K562 (cell line): ENCODE results near the gene FMN2. TPM values are rescaled to one million over a fixed set of nuclear protein-coding genes. Genes with fewer than 3 reads are reported as not detected.

ENCODE experiments used
- AFF4 ChIP-seq: sonication (generic); formaldehyde crosslinking; IDR thresholded peaks from 2 replicates; pipeline ENCODE4 v1.8.0; 2023; ENCODE audit warnings: mild to moderate bottlenecking, missing genetic modification reagents
- BDP1 ChIP-seq: IDR thresholded peaks from 3 replicates; pipeline ENCODE4 v1.6.1; 2011; ENCODE audit not compliant: insufficient read length, insufficient read depth
- FOXP4 ChIP-seq: sonication (generic); formaldehyde crosslinking; IDR thresholded peaks from 2 replicates; pipeline ENCODE4 v1.8.0; 2022; ENCODE audit warnings: mild to moderate bottlenecking, missing genetic modification reagents, borderline replicate concordance
- KLF10 ChIP-seq: fragments of 250-450 bp; sonication (Bioruptor Pico); IDR thresholded peaks from 2 replicates; pipeline ENCODE4 v1.6.1; 2021; ENCODE audit warnings: matching md5 sums
- MAFG ChIP-seq: fragments of 450-650 bp; conservative IDR thresholded peaks from 2 replicates; pipeline ENCODE4 v1.6.1; 2016; ENCODE audit warnings: missing genetic modification characterization, missing compliant biosample characterization
- NFE2 ChIP-seq: IDR thresholded peaks from 2 replicates; pipeline ENCODE4 v1.6.1; 2014; ENCODE audit warnings: antibody characterized with exemption, low read depth
- POLR2H ChIP-seq: IDR thresholded peaks from 2 replicates; pipeline ENCODE4 v1.6.1; 2016; ENCODE audit warnings: missing genetic modification characterization, low read depth, mild to moderate bottlenecking, control low read depth, missing compliant biosample characterization, moderate library complexity
- SMARCA5 ChIP-seq: fragments of 450-650 bp; IDR thresholded peaks from 2 replicates; pipeline ENCODE4 v1.6.1; 2016
- SOX6 ChIP-seq: fragments of 450-650 bp; IDR thresholded peaks from 2 replicates; pipeline ENCODE4 v1.6.1; 2014; ENCODE audit warnings: mild to moderate bottlenecking
- TAL1 ChIP-seq: fragments of 450-650 bp; IDR thresholded peaks from 2 replicates; pipeline ENCODE4 v1.6.1; 2016; ENCODE audit warnings: mild to moderate bottlenecking
- ZBTB34 ChIP-seq: fragments of 250-450 bp; sonication (Bioruptor Pico); IDR thresholded peaks from 2 replicates; pipeline ENCODE4 v1.8.0; 2021; ENCODE audit warnings: mild to moderate bottlenecking, moderate library complexity
- ZC3H11A ChIP-seq: IDR thresholded peaks from 2 replicates; pipeline ENCODE4 v1.6.1; 2012; ENCODE audit warnings: low read depth, low read length, improper control_type of control experiment
- ZFP30 ChIP-seq: fragments of 250-450 bp; sonication (Bioruptor Pico); IDR thresholded peaks from 2 replicates; pipeline ENCODE4 v1.8.0; 2022; ENCODE audit warnings: moderate library complexity, mild to moderate bottlenecking, inconsistent platforms, borderline replicate concordance
- ZNF184 ChIP-seq: sonication (generic); formaldehyde crosslinking; IDR thresholded peaks from 2 replicates; pipeline ENCODE4 v1.5.0; 2020; ENCODE audit warnings: missing genetic modification reagents
- ZNF282 ChIP-seq: sonication (generic); formaldehyde crosslinking; IDR thresholded peaks from 2 replicates; pipeline ENCODE4 v1.8.1; 2023; ENCODE audit warnings: missing genetic modification reagents
- ZNF449 ChIP-seq: fragments of 250-450 bp; sonication (Bioruptor Pico); IDR thresholded peaks from 2 replicates; pipeline ENCODE4 v1.8.0; 2022; ENCODE audit warnings: moderate library complexity, mild to moderate bottlenecking, inconsistent platforms
- ZNF589 ChIP-seq: fragments of 200-800 bp; sonication (Bioruptor generic); IDR thresholded peaks from 2 replicates; pipeline ENCODE4 v1.6.1; 2016; ENCODE audit warnings: low read depth, missing genetic modification characterization, missing compliant biosample characterization
- ZNF639 ChIP-seq, 2 experiments: fragments of 200-800 bp in 1 of 2; sonication (Bioruptor generic) in 1 of 2; sonication (generic) in 1 of 2; formaldehyde crosslinking in 1 of 2; IDR thresholded peaks in 1 of 2; conservative IDR thresholded peaks in 1 of 2; 2 replicates each; pipeline versions ENCODE4 v1.5.0 to v1.6.1; 2016 to 2020; ENCODE audit warnings: missing compliant biosample characterization in 1 of 2, missing genetic modification characterization in 1 of 2, missing genetic modification reagents in 1 of 2
- polyA plus RNA-seq, 8 experiments: library from polyadenylated mRNA; depleted of rRNA in 4 of 8; stranded (reverse) in 5 of 8; unstranded in 3 of 8; fragments of >200 nt; fragmentation: Nextera tagmentation in 2 of 8; fragmentation: Illumina TruSeq in 1 of 8; extraction: Ambion mirVana in 2 of 8; extraction: Trizol in 1 of 8; gene quantifications; 2 replicates each; pipeline versions ENCODE4 v1.2.1 to v1.2.3, GENCODE V29; 2011 to 2014; ENCODE audit warnings: inconsistent platforms in 1 of 8, missing spikeins in 1 of 8
- total RNA-seq, 7 experiments: library from RNA; depleted of rRNA in 6 of 7; stranded (reverse); fragments of >200 nt in 6 of 7; fragmentation: Illumina TruSeq in 2 of 7; extraction: Trizol in 2 of 7; gene quantifications; 2 replicates each; pipeline versions ENCODE4 v1.2.1 to v1.2.3, GENCODE V29; 2011 to 2021; ENCODE audit warnings: low replicate concordance in 1 of 7

Gene FMN2
- total and polyA plus RNA-seq, 9 of the 15 experiments (the other 6 are each of a cell fraction or from before 2014, with no cell fraction given) = 0.15 to 0.45 (median 0.16) TPM; not detected in 3

- TF ChIP-seq ZNF639 (CRISPR knock-in tag; conservative IDR thresholded peaks at IDR 0.05 in 1 of 2, IDR thresholded peaks at IDR 0.05 in 1 of 2) (0 out of 4 replicates have a peak, but pooled peaks of 1 of the 2 experiments have one; percentile 13), TAL1 (no peak), MAFG (tag) (peak; percentile 98), AFF4 (CRISPR knock-in tag) (no peak), ZFP30 (CRISPR knock-in tag) (no peak), ZC3H11A (no peak), BDP1 (no peak), ZNF282 (CRISPR knock-in tag) (no peak), KLF10 (CRISPR knock-in tag) (no peak), NFE2 (peak; percentile 81), ZNF449 (CRISPR knock-in tag) (no peak), SMARCA5 (no peak), ZNF589 (CRISPR knock-in tag) (no peak), POLR2H (tag) (peak; percentile 60), ZBTB34 (CRISPR knock-in tag) (no peak), SOX6 (0 out of 2 replicates have a peak, but pooled peaks have one; percentile 22), ZNF184 (CRISPR knock-in tag) (no peak), FOXP4 (CRISPR knock-in tag) (no peak)
These were observed 407.3 kb downstream of the FMN2 start (continued) for GRCh38 chr1:240499012-240499411.
